HFFc6 (cell line): ENCODE data around the gene AATK. TPM values are rescaled to one million over a fixed set of nuclear protein-coding genes. Genes with fewer than 3 reads are reported as not detected.

ENCODE experiments used
- DNase-seq: peaks from one replicate; pipeline ENCODE4 v3.0.0-alpha.2; 2018
- H3K27ac Mint-ChIP-seq: 2 replicates; pipeline ENCODE4 v1.8.0; 2020; ENCODE audit warnings: mild to moderate bottlenecking, mixed read lengths
- H3K27me3 Mint-ChIP-seq: 2 replicates; pipeline ENCODE4 v1.8.0; 2021; ENCODE audit warnings: mild to moderate bottlenecking, moderate library complexity, mixed read lengths; ENCODE audit not compliant: insufficient read depth
- H3K36me3 Mint-ChIP-seq: 2 replicates; pipeline ENCODE4 v1.8.0; 2021; ENCODE audit warnings: low read depth, mixed read lengths
- H3K4me1 Mint-ChIP-seq: 2 replicates; pipeline ENCODE4 v1.8.0; 2020; ENCODE audit warnings: low read depth, mixed read lengths
- H3K4me3 Mint-ChIP-seq: 2 replicates; pipeline ENCODE4 v1.8.0; 2020; ENCODE audit warnings: mild to moderate bottlenecking, moderate library complexity, mixed read lengths
- H3K9me3 Mint-ChIP-seq: 2 replicates; pipeline ENCODE4 v1.8.0; 2020; ENCODE audit warnings: mild to moderate bottlenecking, mixed read lengths
- CTCF ChIP-seq: fragments of 200-600 bp; sonication (generic); IDR thresholded peaks from 2 replicates; pipeline ENCODE4 v1.5.0; 2021; ENCODE audit warnings: antibody characterized with exemption, mild to moderate bottlenecking
- total RNA-seq, 6 experiments: library from RNA; stranded (reverse); fragmentation: NEBNext Ultra II Directional; extraction: Animal tissue kit (Norgen Biotek cat#: 25700); gene quantifications; 2 replicates in 1 of 6; 3 replicates in 5 of 6; pipeline ENCODE4 v1.2.3, GENCODE V29; 2021

AATK gene
- total RNA-seq, 6 experiments from 2014 or later, result 0.15 to 0.59 (median 0.38) TPM

- no peak overlapping the region for H3K4me3 Mint-ChIP-seq
- TF ChIP-seq CTCF, result no peak
- no peak for DNase-seq
- H3K36me3 Mint-ChIP-seq, result no peaks in the 10 kb centered on the region
- no peak overlapping the region for H3K27ac Mint-ChIP-seq
- H3K27me3 Mint-ChIP-seq, result peaks cover 7% of the 10 kb centered on the region; the same call in 1 of the 2 replicates
- H3K9me3 Mint-ChIP-seq, result no peaks in the 10 kb centered on the region
- no peaks in the 10 kb centered on the region for H3K4me1 Mint-ChIP-seq
Measured at GRCh38 chr17:81075307-81075706, 90.7 kb downstream of the AATK start.

DNA sequence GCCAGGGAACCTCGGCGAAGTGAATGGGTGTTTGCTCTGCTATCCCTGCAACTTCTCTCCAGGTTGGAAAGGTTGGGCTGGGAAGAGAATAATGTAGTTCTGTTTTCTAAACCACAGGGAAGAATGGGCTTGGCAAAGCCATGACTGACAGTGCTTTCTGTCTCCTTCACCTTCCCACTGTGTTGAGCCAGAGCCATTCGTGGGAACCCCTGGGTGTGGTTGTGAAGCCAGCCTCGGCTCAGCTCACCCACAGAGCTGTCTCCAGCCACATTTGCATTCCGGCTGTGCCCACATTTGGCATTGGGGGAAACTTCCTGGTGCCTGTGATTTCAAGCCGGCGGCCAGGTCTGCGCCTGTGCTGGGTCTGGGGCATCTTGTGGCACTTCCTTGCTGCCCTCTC is 91.1 kb downstream of the AATK start:
- TF ChIP-seq CTCF, result no peak
- Mint-ChIP-seq H3K4me3 (no peak overlapping the region), H3K4me1 (no peaks in the 10 kb centered on the region), H3K36me3 (peaks cover 4% of the 10 kb centered on the region; the same call in 1 of the 2 replicates), H3K9me3 (no peaks in the 10 kb centered on the region), H3K27me3 (peaks cover 7% of the 10 kb centered on the region; the same call in 1 of the 2 replicates), H3K27ac (no peak overlapping the region)
- DNase-seq, result no peak

DNA sequence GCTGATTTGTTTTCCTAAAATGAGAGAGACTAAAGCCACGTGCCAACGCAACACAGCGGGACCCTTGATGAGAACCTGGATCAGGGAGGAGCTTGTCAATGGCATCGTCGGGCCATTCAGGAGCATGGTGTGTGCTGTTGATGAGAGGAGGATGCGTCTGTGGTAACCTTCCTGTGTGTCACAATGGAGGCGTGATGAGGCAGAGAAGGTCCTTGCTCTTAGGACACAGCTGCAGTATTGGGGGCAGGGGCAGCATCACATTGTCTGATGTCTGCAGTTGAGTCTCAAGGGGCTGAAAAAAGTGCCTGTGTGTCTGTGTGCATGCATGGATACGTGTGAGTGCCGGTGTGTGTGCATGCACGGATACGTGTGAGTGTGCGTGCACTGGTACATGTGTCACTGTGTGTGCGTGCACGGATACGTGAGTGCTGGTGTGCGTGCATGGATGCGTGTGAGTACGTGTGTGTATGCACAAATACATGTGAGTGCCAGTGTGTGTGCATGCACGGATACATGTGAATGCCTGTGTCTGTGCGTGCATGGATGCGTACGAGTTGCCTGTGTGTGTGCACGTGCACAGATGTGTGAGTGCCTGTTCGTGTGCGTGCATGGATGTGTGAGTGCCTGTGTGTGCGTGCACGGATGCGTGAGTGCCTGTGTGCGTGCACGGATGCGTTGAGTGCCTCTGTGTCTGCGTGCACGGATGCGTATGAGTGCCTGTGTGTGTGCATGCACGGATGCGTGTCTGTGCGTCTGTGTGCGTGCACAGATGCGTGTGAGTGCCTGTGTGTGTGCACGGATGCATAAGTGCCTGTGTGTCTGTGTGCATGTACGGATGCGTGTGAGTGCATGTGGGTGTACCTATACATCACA is 91.8 kb downstream of the AATK start:
- Mint-ChIP-seq H3K9me3 (no peaks in the 10 kb centered on the region), H3K36me3 (peaks cover 6% of the 10 kb centered on the region; the same call in 1 of the 2 replicates), H3K4me3 (no peak overlapping the region), H3K27ac (no peak overlapping the region), H3K27me3 (peaks cover 4% of the 10 kb centered on the region; the same call in 1 of the 2 replicates), H3K4me1 (no peaks in the 10 kb centered on the region)
- no peak for TF ChIP-seq CTCF
- DNase-seq, result no peak

- Mint-ChIP-seq H3K4me1 (no peaks in the 10 kb centered on the region), H3K9me3 (no peaks in the 10 kb centered on the region), H3K27me3 (peaks cover 4% of the 10 kb centered on the region; the same call in 1 of the 2 replicates), H3K36me3 (peaks cover 6% of the 10 kb centered on the region; the same call in 1 of the 2 replicates), H3K27ac (no peak overlapping the region), H3K4me3 (no peak overlapping the region)
- no peak for DNase-seq
- no peak for TF ChIP-seq CTCF
Measured at GRCh38 chr17:81071761-81072741, 94.0 kb downstream of the AATK start.

DNA sequence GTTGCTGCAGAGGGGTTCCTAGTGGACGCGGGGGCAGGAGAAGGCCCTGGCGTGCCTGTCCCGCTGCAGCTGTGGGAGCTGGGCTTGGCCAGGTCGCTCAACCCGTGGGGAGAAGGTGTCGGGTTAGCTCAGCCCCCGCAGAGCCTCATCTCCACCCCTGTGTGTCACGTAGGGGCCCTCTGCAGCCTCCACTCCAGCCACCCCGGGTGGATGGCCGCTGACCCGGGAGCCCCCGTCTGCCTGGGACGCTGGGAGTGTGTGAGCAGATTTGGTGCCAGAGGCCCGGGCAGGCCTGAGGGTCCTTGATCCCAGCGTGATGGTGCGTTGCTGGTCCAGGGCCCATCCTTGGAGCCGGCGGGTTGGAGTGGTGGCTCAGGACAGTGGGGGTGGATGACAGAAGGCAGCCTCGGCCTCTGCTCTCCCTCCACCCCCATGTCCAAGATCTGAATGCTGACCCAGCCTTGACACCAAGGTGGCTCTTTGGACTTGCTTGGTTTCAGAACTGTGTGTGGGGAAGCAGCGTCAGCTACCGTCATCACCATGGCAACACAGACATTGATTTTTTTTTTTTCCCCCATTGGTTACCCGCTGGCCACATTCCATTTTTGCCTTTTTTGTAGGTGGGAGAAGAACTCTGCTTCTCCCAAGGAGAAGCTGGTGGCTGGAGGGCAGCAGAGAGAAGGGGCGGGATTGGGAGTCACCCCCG is 95.3 kb downstream of the AATK start:
- no peaks in the 10 kb centered on the region for H3K4me1 Mint-ChIP-seq
- H3K9me3 Mint-ChIP-seq, result no peaks in the 10 kb centered on the region
- DNase-seq, result no peak
- H3K4me3 Mint-ChIP-seq, result no peak overlapping the region
- TF ChIP-seq CTCF, result no peak
- peaks cover 4% of the 10 kb centered on the region; the same call in 1 of the 2 replicates for H3K27me3 Mint-ChIP-seq
- no peak overlapping the region; the same call in 1 of the 2 replicates for H3K27ac Mint-ChIP-seq
- peaks cover 6% of the 10 kb centered on the region; the same call in 1 of the 2 replicates for H3K36me3 Mint-ChIP-seq
